Neural cell (in vitro differentiated cells): Measurements from ENCODE around the gene CRACR2B.

ENCODE experiments used
- EZH2 ChIP-seq: fragments of 200-600, 300-800 bp; shearing (Covaris generic), sonication (generic); IDR thresholded peaks from 2 replicates; pipeline ENCODE4 v1.6.1; 2014; ENCODE audit warnings: antibody characterized with exemption, low read length, borderline replicate concordance, mild to moderate bottlenecking; ENCODE audit not compliant: insufficient read depth, poor library complexity, severe bottlenecking
- MXI1 ChIP-seq: fragments of 450-650 bp; conservative IDR thresholded peaks from 2 replicates; pipeline ENCODE4 v1.6.1; 2014; ENCODE audit warnings: antibody characterized with exemption, mild to moderate bottlenecking; ENCODE audit not compliant: poor library complexity, severe bottlenecking
- POLR2AphosphoS5 ChIP-seq: IDR thresholded peaks from 2 replicates; pipeline ENCODE4 v1.6.1; 2012
- RAD21 ChIP-seq: fragments of 450-650 bp; conservative IDR thresholded peaks from 2 replicates; pipeline ENCODE4 v1.6.1; 2014; ENCODE audit warnings: antibody characterized with exemption, mild to moderate bottlenecking, moderate library complexity
- SMC3 ChIP-seq: fragments of 450-650 bp; conservative IDR thresholded peaks from 2 replicates; pipeline ENCODE4 v1.6.1; 2014; ENCODE audit warnings: antibody characterized with exemption, mild to moderate bottlenecking, moderate library complexity; ENCODE audit not compliant: poor library complexity
- TF ChIP-seq, protein P1 (sequence below): IDR thresholded peaks from 2 replicates; pipeline ENCODE4 v1.6.1; 2012; ENCODE audit warnings: borderline replicate concordance
- TF ChIP-seq, protein P2 (sequence below): fragments of 450-650 bp; IDR thresholded peaks from 2 replicates; pipeline ENCODE4 v1.5.1; 2014; ENCODE audit warnings: antibody characterized with exemption, mild to moderate bottlenecking, moderate library complexity; ENCODE audit not compliant: poor library complexity, severe bottlenecking

DNA sequence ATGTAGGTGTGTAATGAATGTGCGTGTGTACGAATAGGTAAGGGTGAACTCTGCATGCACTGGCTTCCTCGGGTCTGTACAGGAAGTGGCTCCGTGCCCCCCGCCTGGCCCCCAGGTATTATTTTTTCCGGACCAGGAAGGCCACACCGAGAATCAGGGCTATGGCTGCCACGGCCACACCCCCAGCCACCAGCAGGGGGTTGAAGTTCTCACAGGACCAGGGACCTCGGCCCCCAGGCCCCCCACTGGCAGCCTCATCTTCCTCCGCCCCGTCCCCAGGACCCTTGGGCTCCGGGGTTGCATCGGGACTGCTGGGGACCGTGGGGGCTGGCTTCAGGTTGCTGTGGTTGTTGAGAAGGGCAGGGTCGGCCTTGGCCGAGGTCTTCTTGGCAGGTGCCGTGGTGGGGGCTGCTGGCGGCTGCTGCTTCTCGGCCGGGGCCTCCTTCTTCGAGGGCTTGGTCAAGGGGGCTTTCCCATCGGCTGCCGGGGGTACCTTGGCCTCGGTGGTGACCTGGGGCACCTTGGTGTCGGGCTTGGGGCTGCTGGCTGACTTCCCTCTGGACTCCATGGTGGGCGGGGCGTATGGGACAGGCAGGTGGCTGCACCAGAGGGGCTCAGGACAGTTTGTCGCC lies 39.6 kb upstream of the CRACR2B start:
- TF ChIP-seq MXI1, result no peak
- TF ChIP-seq, protein P1, sequence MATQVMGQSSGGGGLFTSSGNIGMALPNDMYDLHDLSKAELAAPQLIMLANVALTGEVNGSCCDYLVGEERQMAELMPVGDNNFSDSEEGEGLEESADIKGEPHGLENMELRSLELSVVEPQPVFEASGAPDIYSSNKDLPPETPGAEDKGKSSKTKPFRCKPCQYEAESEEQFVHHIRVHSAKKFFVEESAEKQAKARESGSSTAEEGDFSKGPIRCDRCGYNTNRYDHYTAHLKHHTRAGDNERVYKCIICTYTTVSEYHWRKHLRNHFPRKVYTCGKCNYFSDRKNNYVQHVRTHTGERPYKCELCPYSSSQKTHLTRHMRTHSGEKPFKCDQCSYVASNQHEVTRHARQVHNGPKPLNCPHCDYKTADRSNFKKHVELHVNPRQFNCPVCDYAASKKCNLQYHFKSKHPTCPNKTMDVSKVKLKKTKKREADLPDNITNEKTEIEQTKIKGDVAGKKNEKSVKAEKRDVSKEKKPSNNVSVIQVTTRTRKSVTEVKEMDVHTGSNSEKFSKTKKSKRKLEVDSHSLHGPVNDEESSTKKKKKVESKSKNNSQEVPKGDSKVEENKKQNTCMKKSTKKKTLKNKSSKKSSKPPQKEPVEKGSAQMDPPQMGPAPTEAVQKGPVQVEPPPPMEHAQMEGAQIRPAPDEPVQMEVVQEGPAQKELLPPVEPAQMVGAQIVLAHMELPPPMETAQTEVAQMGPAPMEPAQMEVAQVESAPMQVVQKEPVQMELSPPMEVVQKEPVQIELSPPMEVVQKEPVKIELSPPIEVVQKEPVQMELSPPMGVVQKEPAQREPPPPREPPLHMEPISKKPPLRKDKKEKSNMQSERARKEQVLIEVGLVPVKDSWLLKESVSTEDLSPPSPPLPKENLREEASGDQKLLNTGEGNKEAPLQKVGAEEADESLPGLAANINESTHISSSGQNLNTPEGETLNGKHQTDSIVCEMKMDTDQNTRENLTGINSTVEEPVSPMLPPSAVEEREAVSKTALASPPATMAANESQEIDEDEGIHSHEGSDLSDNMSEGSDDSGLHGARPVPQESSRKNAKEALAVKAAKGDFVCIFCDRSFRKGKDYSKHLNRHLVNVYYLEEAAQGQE, result no peak
- TF ChIP-seq EZH2, result no peak
- TF ChIP-seq, protein P2, sequence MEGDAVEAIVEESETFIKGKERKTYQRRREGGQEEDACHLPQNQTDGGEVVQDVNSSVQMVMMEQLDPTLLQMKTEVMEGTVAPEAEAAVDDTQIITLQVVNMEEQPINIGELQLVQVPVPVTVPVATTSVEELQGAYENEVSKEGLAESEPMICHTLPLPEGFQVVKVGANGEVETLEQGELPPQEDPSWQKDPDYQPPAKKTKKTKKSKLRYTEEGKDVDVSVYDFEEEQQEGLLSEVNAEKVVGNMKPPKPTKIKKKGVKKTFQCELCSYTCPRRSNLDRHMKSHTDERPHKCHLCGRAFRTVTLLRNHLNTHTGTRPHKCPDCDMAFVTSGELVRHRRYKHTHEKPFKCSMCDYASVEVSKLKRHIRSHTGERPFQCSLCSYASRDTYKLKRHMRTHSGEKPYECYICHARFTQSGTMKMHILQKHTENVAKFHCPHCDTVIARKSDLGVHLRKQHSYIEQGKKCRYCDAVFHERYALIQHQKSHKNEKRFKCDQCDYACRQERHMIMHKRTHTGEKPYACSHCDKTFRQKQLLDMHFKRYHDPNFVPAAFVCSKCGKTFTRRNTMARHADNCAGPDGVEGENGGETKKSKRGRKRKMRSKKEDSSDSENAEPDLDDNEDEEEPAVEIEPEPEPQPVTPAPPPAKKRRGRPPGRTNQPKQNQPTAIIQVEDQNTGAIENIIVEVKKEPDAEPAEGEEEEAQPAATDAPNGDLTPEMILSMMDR, result no peak
- no peak for TF ChIP-seq POLR2AphosphoS5
- no peak for TF ChIP-seq RAD21
- TF ChIP-seq SMC3, result no peak
